NCI-H2227 treated with DMSO at 0.1 percent for 48 hours (cell line): ENCODE data around the gene CHD3.
"Not testable (repeated sequence)": the region's sequence is repeated elsewhere in the genome, so short reads cannot be mapped to it uniquely, and the experiment has no call there.

Experiments used
- DNase-seq: peaks from one replicate; lab custom pipeline; 2025; lab: John Stamatoyannopoulos, UW

Gene CHD3

GRCh38 chr17:7931709-7932482 is 43.3 kb downstream of the CHD3 start, which contains the start of the genes CNTROB and TRAPPC1:
CNTROB (plus strand) TSS chr17:7932206; CDS start chr17:7933080, 874 bp downstream.
TRAPPC1 (minus strand) TSS chr17:7931946; CDS start chr17:7931829, 117 bp downstream.
- peak; percentile 95 for DNase-seq

GRCh38 chr17:7932483-7932891 is 43.9 kb downstream of the CHD3 start:
- no peak for DNase-seq

- DNase-seq, result no peak
Observed at GRCh38 chr17:7932949-7933348, 44.4 kb downstream of the CHD3 start.

GRCh38 chr17:7935859-7936258 is 47.3 kb downstream of the CHD3 start:
- DNase-seq, result no peak

GRCh38 chr17:7940034-7940433 is 51.4 kb downstream of the CHD3 start:
- no peak for DNase-seq

GRCh38 chr17:7940743-7941142 is 52.2 kb downstream of the CHD3 start:
- DNase-seq, result no peak

- no peak for DNase-seq
Observed at GRCh38 chr17:7943291-7943690, 54.7 kb downstream of the CHD3 start.

- DNase-seq, result no peak
Observed at GRCh38 chr17:7944326-7944725, 55.7 kb downstream of the CHD3 start.

- no peak for DNase-seq
Observed at GRCh38 chr17:7945651-7946050, 57.1 kb downstream of the CHD3 start.

- no peak for DNase-seq
Observed at GRCh38 chr17:7946441-7946840, 57.9 kb downstream of the CHD3 start.

GRCh38 chr17:7947651-7948050 is 59.1 kb downstream of the CHD3 start:
- no peak for DNase-seq

- no peak for DNase-seq
Observed at GRCh38 chr17:7950578-7950977, 62.0 kb downstream of the CHD3 start.

GRCh38 chr17:7951143-7951792 is 62.7 kb downstream of the CHD3 start:
- DNase-seq, result no peak

- not testable (repeated sequence) for DNase-seq
Observed at GRCh38 chr17:7953266-7953665, 64.7 kb downstream of the CHD3 start.

- DNase-seq, result no peak
Observed at GRCh38 chr17:7955414-7956227, 67.0 kb downstream of the CHD3 start.

- no peak for DNase-seq
Observed at GRCh38 chr17:7956228-7956965, 67.8 kb downstream of the CHD3 start.

- DNase-seq, result no peak
Observed at GRCh38 chr17:7959503-7960253, 71.1 kb downstream of the CHD3 start.

GRCh38 chr17:7961421-7961820 is 72.8 kb downstream of the CHD3 start:
- no peak for DNase-seq
